AG20443 (cell line): ENCODE measurements around the gene GUCA1C.

Source experiments
- DNase-seq: peaks from one replicate; pipeline ENCODE4 v3.0.0; 2012; ENCODE audit warnings: low spot score, mixed read lengths

GUCA1C gene

GRCh38 chr3:108953700-108954099 is at the start of gene GUCA1C:
Gene GUCA1C (minus strand): TSS chr3:108953879. CDS start chr3:108953762, 117 bp downstream.
- DNase-seq, result no peak

DNA sequence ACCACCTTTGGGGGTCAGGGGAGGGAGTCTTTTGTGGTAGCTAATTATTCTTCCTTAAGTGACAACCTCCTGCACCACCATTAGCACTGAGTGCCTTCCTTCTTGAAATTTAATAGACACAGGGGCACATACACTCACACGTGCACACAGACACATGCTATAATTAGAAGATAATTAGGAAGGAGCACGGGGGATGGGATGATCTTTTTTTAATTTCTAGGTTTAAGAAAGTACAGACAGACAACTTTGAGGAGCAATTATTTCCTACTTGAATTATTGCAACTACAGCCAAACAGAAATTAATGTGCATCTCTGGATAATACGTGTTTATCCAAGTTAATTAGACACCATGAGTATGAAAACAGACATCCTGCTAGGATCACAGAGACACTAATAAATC is 44.8 kb upstream of the GUCA1C start:
- no peak for DNase-seq

DNA sequence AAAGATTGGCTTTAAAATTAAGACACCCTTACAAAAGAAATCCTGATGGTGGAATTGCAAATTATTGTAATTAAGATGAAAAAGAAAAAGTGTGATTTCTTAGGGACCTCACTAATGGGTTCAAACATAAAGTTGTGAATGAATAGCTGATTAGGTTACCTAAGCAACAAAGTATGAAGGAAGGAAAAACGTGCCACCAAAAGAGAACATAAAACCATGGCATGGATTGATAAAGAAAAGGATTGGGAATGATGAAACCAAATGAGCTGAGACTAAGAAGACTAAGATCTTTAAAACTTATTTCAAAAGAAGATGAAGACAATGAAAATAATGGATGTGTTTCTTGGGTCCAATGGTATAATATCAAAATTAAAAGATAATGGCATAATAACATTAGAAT is 32.2 kb upstream of the GUCA1C start:
- no peak for DNase-seq

GRCh38 chr3:108983051-108983450 is 29.4 kb upstream of the GUCA1C start:
- no peak for DNase-seq

DNA sequence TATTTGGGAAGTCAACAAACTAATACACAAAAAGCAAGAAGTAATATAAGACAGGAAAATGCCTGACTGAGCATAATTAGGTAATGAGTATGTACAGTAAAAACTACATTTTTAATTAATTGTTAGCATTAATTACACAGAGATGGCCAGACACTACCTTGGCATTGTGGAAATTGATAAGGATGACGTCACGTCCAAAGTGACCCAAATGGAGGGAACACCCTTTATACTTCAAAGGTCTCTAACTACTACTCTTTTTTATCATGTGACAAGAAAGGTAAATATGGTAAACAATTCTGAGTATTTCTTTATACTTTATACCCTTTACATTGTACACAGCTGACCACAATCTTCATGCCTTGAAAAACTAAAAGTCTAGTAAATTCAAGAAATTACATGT is 22.4 kb upstream of the GUCA1C start:
- DNase-seq, result no peak

GRCh38 chr3:108973019-108973418 is 19.3 kb upstream of the GUCA1C start:
- no peak for DNase-seq

- no peak for DNase-seq
Observed at GRCh38 chr3:108972482-108972881, 18.8 kb upstream of the GUCA1C start.

- DNase-seq, result no peak
Observed at GRCh38 chr3:108970561-108970960, 16.9 kb upstream of the GUCA1C start.

- DNase-seq, result no peak
Observed at GRCh38 chr3:108966773-108967172, 13.1 kb upstream of the GUCA1C start.

- no peak for DNase-seq
Observed at GRCh38 chr3:108959017-108959416, 5.3 kb upstream of the GUCA1C start.

GRCh38 chr3:108953210-108953609 is 469 bp downstream of the GUCA1C start:
- DNase-seq, result no peak

GRCh38 chr3:108951820-108952501 is 1.7 kb downstream of the GUCA1C start:
- DNase-seq, result no peak

DNA sequence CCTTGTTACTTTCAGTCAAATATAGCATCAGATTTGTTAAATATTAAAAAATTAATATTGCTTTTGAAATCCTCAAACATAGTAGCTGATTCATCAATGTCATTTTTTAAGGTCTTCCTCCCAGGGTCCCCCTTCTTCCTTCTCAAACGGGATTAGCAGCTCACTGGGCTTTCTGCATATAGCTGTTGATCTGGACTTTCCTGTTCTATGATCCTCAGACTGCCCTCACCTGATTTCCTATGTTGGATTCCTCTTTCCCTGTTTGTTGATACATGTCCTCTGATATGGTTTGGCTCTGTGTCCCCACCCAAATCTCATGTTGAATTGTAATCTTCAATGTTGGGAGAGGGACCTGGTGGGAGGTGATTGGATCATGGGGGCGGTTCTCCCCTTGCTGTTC is 5.8 kb downstream of the GUCA1C start:
- no peak for DNase-seq

GRCh38 chr3:108946292-108947285 is 7.1 kb downstream of the GUCA1C start:
- no peak for DNase-seq

DNA sequence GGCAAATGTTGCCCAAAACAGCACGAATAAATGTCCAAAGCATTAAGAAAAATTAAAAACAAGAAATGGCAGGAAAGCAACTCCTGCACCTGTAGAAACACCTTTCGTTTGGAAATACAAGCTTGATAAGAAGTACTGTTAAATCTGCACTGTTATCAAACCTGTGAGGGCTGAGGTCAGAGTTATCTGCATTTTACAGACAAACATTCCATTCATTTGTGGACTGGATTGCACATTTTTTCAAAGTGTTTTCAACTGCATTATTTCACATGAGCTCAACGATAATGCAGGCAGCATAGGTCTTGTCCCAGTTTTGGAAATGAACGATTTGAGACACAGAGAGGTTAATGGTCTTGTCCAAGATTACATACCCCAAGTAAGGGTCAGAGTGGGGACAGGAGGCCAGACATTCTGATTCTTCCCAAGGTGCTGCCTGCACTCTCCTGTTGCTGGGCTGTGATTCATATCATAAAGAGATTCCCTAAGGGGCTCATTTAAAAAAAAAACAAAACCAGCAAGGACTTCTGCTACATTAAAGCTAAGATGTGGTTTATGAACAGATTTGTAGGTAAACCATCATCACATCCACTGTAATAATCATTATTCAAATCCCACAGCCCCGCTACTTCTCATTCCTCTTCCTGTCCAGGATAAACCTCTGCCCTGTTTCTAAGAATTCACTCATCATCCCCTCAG is 13.0 kb downstream of the GUCA1C start:
- no peak for DNase-seq

DNA sequence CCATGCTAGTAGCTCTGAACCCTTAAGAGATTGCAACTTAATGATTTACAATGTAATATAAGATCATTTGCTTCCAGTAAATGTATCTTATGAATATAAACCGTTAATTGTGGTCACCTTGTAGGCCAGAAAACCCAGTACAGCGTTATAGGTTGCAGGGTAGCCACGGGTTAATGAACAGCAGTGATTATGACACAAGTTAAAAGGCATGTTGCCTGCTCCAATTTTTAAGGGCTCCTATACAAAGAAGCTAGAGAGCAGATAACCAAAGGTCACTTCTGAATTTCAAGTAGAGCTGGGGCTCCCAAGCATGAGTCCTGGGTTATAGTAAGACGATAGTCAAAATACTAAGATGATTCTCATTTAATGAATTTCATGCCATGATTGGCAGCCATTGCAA is 13.5 kb downstream of the GUCA1C start:
- no peak for DNase-seq

DNA sequence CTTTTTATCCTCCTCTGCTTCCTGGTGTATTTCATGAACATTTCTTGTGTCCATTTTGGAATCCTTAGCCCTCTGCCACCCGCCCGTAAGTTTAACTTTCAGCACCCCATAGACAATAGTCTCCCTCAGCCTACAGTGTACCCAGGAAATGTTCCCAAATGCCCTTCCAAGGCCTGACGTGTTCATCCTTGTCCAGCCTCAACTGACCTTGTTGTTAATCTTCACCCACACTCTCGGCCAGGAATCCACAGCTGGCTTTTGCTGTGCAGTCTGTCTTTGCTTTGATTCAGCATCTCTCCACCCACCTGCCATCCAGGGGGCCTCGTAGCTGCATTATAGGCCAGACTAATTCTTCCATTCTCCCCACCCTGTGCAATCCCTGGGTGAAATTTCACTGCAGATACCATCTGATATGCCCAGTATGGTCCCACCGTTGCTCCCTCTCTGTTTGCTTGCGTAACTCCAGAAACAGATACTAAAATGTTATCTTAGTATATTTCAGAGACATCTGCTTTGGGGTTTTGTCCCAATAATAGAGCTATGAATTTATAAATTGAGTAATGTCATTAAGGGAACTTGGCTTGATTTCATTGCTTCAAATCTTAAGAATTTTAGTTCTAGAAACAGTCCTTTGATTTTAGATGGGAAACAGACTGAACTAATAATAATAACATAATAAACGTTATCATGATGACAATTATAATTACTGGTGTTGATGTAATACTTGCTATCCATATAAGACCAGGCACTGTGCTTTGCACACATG is 16.6 kb downstream of the GUCA1C start:
- no peak for DNase-seq

- no peak for DNase-seq
Observed at GRCh38 chr3:108931035-108931434, 22.6 kb downstream of the GUCA1C start.

DNA sequence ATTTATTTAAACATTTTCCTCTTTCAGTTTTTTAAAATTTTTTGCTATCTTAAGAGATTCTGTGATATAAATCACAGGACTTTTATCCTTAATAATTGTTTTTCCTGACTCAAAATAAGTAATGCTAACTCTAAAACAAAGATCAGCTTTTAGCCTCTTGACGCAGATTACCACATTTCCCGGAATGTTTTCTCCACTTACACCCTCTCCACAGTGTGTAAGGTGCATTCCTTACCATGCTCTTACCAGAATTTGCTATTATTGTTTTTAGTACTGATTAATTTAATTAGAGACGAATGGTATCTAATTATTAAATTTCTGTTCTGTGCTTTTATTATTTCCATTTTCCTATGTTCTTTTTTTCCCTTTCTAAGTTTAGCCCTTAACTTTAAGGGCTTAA is 34.8 kb downstream of the GUCA1C start:
- DNase-seq, result no peak

GRCh38 chr3:108914774-108915641 is 38.7 kb downstream of the GUCA1C start:
- peak; percentile 70 for DNase-seq

DNA sequence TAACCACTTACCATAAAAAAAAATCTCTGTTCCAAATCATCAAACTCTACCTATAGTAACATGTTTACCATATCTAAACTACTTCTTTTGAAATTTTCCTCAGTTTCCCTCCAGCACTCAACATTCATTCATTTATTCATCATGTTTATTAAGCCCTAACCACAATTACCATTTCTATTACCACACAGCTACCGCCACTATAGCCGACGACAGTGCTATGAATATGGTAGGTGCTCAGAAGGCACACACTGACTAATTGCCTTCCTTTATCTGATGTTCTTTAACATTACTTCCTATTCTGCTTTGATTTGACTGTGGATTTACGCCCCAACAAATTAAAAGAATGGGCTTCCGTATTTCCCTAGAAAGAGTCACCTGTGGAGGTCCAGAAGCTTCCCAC is 43.9 kb downstream of the GUCA1C start:
- DNase-seq, result no peak
